ENCODE measurements around the gene ZSCAN2. TPM values are rescaled to one million over a fixed set of nuclear protein-coding genes. Genes with fewer than 3 reads are reported as not detected.

Gene ZSCAN2
- 6.1 and 13.1 TPM in 2 replicates for total RNA-seq

GRCh38 chr15:84600687-84601554 lies at the start of gene ZSCAN2:
ZSCAN2 (plus strand) TSS chr15:84601009; CDS start chr15:84603928, 2,919 bp downstream.

DNA sequence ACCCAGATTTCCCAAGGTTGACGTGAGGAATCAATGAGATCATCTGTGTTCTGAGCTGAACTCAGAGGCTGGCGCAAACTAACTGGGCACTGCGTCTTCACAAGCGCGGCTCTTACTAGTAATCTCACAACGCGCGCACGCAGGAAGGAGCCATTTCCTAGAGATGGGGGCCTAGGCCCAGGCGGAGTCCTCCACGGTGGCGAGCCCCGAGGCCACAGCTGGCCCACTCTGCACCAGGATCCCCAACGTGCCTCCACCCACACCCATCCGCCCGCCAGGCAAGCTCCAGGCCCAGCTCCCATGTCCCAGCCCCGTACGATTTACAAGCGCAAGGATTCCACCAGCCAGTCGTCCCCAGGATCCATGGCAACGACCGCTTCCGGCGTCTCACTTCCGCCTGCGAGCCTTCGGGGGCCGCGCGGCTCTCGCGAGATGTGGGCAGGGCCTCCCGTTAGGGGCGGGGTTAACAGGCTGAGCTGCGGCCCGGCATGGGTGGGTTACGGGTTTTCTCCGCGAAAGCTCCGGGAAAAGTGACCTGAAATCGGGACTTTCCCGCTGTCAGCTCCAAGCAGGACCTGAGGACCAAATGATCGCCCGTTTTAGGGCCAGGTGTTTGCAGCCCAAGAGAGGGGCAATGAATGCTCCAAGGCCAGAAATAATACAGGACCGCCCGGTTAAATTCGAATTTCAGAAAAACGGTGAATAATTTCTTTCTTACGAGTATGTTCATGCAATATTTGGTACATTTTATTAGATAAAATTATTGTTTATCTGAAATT lies 53.3 kb downstream of the ZSCAN2 start, which contains the start of gene WDR73:
Gene WDR73 (minus strand): TSS at position 374 of the 779 bp plus-strand sequence. CDS start 9 bp downstream, at position 365.

DNA sequence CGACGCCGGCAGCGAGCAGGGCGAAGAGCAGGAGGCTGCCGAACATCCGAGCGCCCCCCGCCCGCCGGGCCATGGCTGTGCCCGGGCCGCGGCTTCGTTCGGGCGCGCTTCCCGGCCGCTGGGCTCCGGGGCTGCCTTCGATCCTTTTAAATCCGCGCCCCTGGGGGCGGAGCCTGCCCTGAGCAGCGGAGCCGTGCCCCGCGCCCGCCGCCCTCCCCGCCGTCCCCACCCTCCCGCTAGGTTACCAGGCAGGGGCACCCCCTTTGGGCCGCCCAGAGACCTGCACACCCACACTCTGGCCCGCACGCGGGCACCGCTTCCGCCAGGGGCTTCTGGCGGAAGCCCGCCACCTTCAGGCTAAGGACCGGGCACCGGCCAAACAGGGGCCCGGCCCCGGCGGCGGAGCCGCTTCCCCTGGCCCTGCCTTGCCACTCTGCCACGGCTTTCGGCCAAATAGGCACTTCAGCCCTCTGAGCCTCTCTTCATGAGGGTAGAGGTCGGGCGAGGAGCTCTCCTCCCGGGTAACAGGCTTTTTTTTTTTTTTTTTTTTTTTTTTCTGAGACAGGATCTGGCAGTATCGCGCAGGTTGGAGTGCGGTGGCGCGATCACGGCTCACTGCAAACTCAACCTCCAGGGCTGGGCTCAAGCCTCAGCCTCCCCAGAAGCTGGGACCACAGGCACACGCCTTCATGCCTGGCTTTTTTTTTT lies 57.4 kb downstream of the ZSCAN2 start, which contains the start of gene NMB:
Gene NMB (minus strand): TSS at position 120 of the 708 bp plus-strand sequence. CDS start 47 bp downstream, at position 73.

Other genes with a start within 250 kb of the ZSCAN2 start
- 11.4 and 34.3 TPM in 2 replicates for gene WDR73, start 53.3 kb downstream of the ZSCAN2 start, total RNA-seq
- gene NMB, start 57.2 kb downstream of the ZSCAN2 start, total RNA-seq: 3.4 and 5.5 TPM in 2 replicates
- gene SEC11A, start 115.1 kb downstream of the ZSCAN2 start, total RNA-seq: 168 and 189 TPM in 2 replicates
- gene ZNF592, start 147.6 kb downstream of the ZSCAN2 start, total RNA-seq: 7.1 and 7.7 TPM in 2 replicates
- 0.12 and 0.51 TPM in 2 replicates for gene ALPK3, start 216.3 kb downstream of the ZSCAN2 start, total RNA-seq

Measured in pericardium fibroblast (primary cell).